ENCODE data around the gene PRRC1. TPM values are rescaled to one million over a fixed set of nuclear protein-coding genes. Genes with fewer than 3 reads are reported as not detected.
"Not testable (repeated sequence)": the region's sequence is repeated elsewhere in the genome, so short reads cannot be mapped to it uniquely, and the experiment has no call there.

The PRRC1 gene
- total RNA-seq, 1 donor = 91.6 TPM

GRCh38 chr5:127567026-127567768 lies 49.8 kb downstream of the PRRC1 start:
- Histone ChIP-seq H3K27ac (ENCODE audit: low read depth, low read length) (no peak overlapping the region), H3K79me2 (ENCODE audit: insufficient read depth, low read length) (no peaks in the 10 kb centered on the region), H3K4me1 (ENCODE audit: insufficient read depth, low read length) (no peaks in the 10 kb centered on the region), H3K4me3 (ENCODE audit: insufficient read depth, low read length) (no peak overlapping the region), H2AFZ (ENCODE audit: low read length) (no peak overlapping the region), H3K4me2 (ENCODE audit: insufficient read depth, low read length) (no peak overlapping the region), H4K20me1 (ENCODE audit: insufficient read depth, low read length) (no peaks in the 10 kb centered on the region), H3K36me3 (ENCODE audit: insufficient read depth, low read length) (no peaks in the 10 kb centered on the region), H3K27me3 (ENCODE audit: insufficient read depth, low read length) (peaks cover 5% of the 10 kb centered on the region), H3K9me3 (ENCODE audit: low read depth, low read length) (no peaks in the 10 kb centered on the region)
- no peak for TF ChIP-seq CTCF (IDR thresholded peaks at IDR 0.05; ENCODE audit: extremely low read depth, low read depth, low read length)
- peak; percentile 61 for DNase-seq (ENCODE audit: insufficient read length, low spot score, missing footprints)

DNA sequence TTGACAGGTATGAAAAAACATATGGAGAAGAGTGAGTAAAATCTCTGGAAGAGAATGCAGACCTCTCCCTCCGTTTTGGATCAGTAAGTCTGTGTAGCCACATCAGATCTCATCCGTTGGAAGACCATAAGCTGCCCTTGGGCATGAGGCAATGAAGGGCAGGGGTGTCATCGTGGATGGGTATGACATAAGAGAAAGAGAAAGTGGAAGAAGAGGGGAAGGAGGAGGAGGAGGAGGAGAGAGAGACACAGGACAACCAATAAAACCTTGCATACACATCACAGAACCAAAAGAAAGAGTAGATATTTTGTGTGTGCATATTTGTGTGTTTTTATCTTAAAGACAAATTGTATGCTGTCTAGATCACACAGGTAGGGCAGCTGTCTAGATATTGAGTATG lies 50.7 kb downstream of the PRRC1 start:
- H3K4me2 ChIP-seq (ENCODE audit: insufficient read depth, low read length) = no peak overlapping the region
- H3K36me3 ChIP-seq (ENCODE audit: insufficient read depth, low read length) = no peaks in the 10 kb centered on the region
- peaks cover 5% of the 10 kb centered on the region for H3K27me3 ChIP-seq (ENCODE audit: insufficient read depth, low read length)
- no peak for TF ChIP-seq CTCF (IDR thresholded peaks at IDR 0.05; ENCODE audit: extremely low read depth, low read depth, low read length)
- no peaks in the 10 kb centered on the region for H3K79me2 ChIP-seq (ENCODE audit: insufficient read depth, low read length)
- H3K4me1 ChIP-seq (ENCODE audit: insufficient read depth, low read length) = no peaks in the 10 kb centered on the region
- no peak for DNase-seq (ENCODE audit: insufficient read length, low spot score, missing footprints)
- no peaks in the 10 kb centered on the region for H4K20me1 ChIP-seq (ENCODE audit: insufficient read depth, low read length)
- H3K9me3 ChIP-seq (ENCODE audit: low read depth, low read length) = no peaks in the 10 kb centered on the region
- H3K27ac ChIP-seq (ENCODE audit: low read depth, low read length) = no peak overlapping the region
- H2AFZ ChIP-seq (ENCODE audit: low read length) = no peak overlapping the region
- no peak overlapping the region for H3K4me3 ChIP-seq (ENCODE audit: insufficient read depth, low read length)

DNA sequence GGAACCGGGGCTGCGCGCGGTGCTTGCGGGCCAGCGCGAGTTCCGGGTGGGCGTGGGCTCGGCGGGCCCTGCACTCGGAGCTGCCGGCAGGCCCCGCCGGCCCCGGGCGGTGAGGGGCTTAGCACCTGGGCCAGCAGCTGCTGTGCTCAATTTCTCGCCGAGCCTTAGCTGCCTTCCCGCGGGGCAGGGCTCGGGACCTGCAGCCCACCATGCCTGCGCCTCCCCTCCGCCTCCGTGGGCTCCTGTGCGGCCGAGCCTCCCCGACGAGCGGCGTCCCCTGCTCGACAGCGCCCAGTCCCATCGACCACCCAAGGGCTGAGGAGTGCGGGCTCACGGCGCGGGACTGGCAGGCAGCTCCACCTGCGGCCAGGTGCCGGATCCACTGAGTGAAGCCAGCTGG lies 52.0 kb downstream of the PRRC1 start:
- H3K4me3 ChIP-seq (ENCODE audit: insufficient read depth, low read length); H3K27me3 ChIP-seq (ENCODE audit: insufficient read depth, low read length); H3K4me1 ChIP-seq (ENCODE audit: insufficient read depth, low read length); H3K27ac ChIP-seq (ENCODE audit: low read depth, low read length); H4K20me1 ChIP-seq (ENCODE audit: insufficient read depth, low read length); H3K9me3 ChIP-seq (ENCODE audit: low read depth, low read length); H3K36me3 ChIP-seq (ENCODE audit: insufficient read depth, low read length); H2AFZ ChIP-seq (ENCODE audit: low read length); H3K79me2 ChIP-seq (ENCODE audit: insufficient read depth, low read length); DNase-seq (ENCODE audit: insufficient read length, low spot score, missing footprints); H3K4me2 ChIP-seq (ENCODE audit: insufficient read depth, low read length): not testable (repeated sequence)

- DNase-seq (ENCODE audit: insufficient read length, low spot score, missing footprints) = peak; percentile 77
Measured at GRCh38 chr5:127571314-127572131, 54.1 kb downstream of the PRRC1 start.

More at GRCh38 chr5:127571314-127572131, 54.1 kb downstream of the PRRC1 start:
- H3K4me1 ChIP-seq (ENCODE audit: insufficient read depth, low read length) = no peaks in the 10 kb centered on the region
- H3K36me3 ChIP-seq (ENCODE audit: insufficient read depth, low read length) = no peaks in the 10 kb centered on the region
- H2AFZ ChIP-seq (ENCODE audit: low read length) = no peak overlapping the region
- no peak overlapping the region for H3K4me2 ChIP-seq (ENCODE audit: insufficient read depth, low read length)
- no peak for TF ChIP-seq CTCF (IDR thresholded peaks at IDR 0.05; ENCODE audit: extremely low read depth, low read depth, low read length)
- H3K79me2 ChIP-seq (ENCODE audit: insufficient read depth, low read length) = no peaks in the 10 kb centered on the region
- H3K27me3 ChIP-seq (ENCODE audit: insufficient read depth, low read length) = peaks cover 5% of the 10 kb centered on the region
- no peak overlapping the region for H3K27ac ChIP-seq (ENCODE audit: low read depth, low read length)
- H3K4me3 ChIP-seq (ENCODE audit: insufficient read depth, low read length) = no peak overlapping the region
- H3K9me3 ChIP-seq (ENCODE audit: low read depth, low read length) = no peaks in the 10 kb centered on the region
- no peaks in the 10 kb centered on the region for H4K20me1 ChIP-seq (ENCODE audit: insufficient read depth, low read length)
